Measurements from ENCODE around the gene DUSP8.

Gene DUSP8

DNA sequence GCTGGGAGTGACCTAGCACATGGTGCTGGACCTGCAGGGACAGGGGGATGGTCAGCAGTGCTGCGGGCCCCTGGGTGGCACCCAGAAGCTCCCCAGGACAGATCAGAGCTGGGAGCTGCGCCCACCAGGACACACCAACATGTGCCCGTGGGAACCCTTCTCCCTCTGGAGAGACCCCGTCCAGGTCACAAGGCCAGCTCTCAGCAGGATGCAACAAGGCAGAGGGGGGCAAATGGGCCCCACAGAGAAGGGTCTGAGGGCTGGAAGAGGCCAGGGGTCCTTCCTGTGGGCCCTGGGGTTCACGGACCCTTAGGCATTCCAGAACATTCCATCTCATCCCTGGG lies 6.2 kb downstream of the DUSP8 start:
- no peak for DNase-seq (ENCODE audit: low read depth)

GRCh38 chr11:1565173-1565903 lies 6.7 kb downstream of the DUSP8 start:
- no peak for DNase-seq (ENCODE audit: low read depth)

DNA sequence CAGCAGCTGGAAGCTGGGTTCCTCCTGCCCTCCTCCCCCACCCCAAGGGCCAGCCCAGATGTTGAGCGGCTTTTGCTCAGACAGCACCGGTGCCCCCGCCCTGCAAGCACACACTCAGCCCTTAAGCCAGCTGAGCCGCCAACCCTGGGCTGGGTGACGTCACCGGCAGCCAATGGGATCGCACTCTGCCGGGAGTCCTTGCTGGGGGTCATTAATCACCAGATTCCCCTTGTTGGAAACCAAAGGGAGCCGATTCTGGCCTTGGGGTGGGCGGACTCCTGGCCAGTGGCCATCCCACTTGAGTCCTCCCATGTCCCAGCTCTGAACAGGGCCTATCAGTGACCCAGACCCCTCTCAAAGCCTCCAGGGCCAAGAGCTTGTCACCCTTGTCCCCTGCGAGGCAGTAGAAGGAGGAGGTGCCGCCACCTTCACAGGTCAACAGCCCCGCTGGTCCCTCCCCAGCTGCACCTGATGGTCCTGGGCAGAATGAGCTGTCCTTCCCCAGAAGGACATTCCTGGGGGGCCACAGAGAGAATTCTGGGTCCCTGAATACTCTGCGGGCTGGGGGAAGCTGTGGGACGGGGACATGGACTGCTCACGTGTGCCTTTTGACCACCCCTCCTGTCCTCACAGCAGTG lies 7.4 kb downstream of the DUSP8 start:
- DNase-seq (ENCODE audit: low read depth), result peak; percentile 87

DNA sequence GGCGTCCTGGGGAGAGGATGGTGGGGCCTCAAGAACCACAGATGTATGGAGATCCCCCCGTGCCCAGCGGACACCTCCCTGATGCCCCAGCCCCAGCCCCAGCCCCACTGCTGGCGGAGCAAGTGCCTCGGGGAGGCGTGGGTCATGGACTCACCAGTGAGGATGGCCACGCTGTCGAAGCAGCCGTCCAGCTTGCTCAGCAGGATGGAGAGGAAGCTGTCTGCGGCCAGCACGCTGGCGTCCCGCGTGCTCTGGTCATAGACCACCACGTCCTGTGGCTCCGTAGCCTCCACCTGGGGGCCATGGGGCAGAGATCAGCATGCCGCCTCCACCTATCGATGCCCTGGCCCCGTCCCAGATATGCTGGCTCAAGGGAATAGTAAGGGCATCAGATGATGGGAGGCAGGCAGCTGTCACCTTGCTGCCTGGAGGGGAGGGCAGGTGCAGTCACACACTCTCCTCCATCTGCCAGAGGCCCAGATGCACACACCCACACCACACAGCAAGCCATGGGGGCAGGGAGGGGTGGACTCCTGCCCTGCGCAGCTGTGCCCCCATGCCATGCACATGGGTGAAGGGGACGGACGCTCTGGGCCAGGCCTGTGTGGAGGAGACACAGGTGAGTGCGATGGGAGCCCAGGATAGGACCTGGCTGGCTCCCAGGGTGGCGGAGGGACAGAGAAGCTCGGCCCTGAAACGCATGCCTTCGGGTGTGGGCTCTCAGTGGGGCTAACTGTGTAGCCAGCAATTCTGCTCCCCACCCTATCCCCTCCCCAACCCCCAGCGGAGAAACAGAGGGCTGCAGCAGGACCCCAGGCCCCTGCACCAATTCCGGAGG lies 8.2 kb downstream of the DUSP8 start:
- DNase-seq (ENCODE audit: low read depth), result no peak

GRCh38 chr11:1563149-1563638 lies 8.9 kb downstream of the DUSP8 start:
- no peak for DNase-seq (ENCODE audit: low read depth)

DNA sequence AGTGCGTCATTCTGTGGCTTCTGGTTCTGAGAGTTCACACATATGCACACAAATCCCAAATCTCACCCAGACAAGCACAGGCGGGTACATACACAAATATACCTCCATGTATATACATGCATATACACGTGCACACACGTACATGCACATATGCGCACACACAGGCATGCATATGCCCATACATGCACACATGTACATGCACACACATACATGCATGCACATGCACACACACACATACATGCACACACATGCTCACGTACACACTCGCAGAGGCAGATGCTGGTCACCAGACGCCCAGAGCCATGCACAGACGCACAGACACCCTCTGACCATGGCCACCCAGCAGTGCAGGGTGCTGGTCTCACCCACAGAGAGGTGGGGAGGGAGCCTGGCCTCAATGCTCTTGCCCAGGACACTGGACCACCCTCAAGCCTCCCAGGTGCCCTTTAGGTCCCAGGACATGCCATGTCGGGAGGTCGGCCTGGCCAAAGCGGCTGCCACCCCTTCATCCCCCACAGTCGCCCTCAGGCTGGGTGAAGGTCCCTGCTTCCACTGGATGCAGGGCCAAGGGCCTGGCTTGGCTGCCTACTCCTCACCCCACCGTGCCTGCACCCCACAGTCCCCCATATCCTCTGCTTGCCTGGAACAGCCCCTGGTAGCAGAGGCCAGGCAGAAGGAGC lies 9.5 kb downstream of the DUSP8 start:
- DNase-seq (ENCODE audit: low read depth), result no peak

DNA sequence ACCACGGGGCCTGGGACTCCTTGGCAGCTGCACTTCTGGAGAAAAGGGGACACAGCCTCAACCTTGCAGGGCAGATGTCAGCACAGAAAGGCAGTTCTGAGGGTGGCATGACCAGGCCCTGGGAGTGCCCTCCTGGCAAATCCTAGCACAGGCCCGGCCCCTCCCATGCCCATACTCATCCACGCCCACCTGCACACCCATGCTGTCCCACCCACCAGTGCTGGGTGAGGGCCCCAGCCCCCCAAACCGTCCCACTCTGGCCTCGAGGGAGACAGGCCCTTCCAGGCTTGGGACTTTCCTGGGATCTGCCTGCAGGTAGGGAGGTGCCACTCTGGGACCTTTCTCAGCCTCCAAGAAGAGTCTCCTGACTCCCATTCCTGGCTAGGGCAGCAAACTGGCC lies 10.1 kb downstream of the DUSP8 start:
- no peak for DNase-seq (ENCODE audit: low read depth)

GRCh38 chr11:1561266-1561665 lies 10.8 kb downstream of the DUSP8 start:
- no peak for DNase-seq (ENCODE audit: low read depth)

- DNase-seq (ENCODE audit: low read depth), result no peak
Observed at GRCh38 chr11:1560649-1561251, 11.3 kb downstream of the DUSP8 start.

DNA sequence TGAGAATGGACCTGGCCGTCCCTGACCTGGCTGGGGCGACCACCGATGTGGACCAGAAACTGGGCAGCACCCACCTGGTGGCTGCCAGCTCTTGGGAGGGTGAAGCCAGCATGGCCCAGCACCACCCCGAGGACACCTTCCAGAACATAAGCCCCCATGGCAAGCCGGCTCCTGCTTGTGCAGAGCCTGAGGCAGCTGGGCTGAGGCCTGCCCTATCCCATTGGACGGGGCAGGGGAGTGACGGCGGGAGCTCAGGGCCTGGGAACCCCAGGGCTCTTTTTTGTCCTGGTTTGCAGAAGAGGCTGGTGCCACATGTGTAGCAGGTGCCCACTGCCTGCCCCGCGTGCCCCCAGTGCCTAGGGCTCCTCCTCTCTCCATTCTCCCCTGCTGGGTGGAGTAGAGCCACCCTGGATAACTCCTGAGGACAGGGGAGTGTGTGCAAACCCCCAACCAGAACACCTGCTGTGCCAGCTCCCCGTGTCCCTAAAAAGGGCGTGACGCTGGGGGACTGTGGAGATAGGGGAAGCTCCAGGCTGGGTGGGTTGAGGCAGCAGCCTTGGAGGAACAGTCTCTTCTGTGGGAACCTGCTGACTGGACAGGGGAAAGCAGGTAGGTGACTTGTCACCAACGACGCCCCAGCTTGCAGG lies 11.9 kb downstream of the DUSP8 start:
- no peak for DNase-seq (ENCODE audit: low read depth)

GRCh38 chr11:1559111-1559951 lies 12.7 kb downstream of the DUSP8 start:
- no peak for DNase-seq (ENCODE audit: low read depth)

GRCh38 chr11:1558775-1559110 lies 13.3 kb downstream of the DUSP8 start:
- DNase-seq (ENCODE audit: low read depth), result no peak

GRCh38 chr11:1557904-1558774 lies 13.9 kb downstream of the DUSP8 start:
- peak; percentile 52 for DNase-seq (ENCODE audit: low read depth)

DNA sequence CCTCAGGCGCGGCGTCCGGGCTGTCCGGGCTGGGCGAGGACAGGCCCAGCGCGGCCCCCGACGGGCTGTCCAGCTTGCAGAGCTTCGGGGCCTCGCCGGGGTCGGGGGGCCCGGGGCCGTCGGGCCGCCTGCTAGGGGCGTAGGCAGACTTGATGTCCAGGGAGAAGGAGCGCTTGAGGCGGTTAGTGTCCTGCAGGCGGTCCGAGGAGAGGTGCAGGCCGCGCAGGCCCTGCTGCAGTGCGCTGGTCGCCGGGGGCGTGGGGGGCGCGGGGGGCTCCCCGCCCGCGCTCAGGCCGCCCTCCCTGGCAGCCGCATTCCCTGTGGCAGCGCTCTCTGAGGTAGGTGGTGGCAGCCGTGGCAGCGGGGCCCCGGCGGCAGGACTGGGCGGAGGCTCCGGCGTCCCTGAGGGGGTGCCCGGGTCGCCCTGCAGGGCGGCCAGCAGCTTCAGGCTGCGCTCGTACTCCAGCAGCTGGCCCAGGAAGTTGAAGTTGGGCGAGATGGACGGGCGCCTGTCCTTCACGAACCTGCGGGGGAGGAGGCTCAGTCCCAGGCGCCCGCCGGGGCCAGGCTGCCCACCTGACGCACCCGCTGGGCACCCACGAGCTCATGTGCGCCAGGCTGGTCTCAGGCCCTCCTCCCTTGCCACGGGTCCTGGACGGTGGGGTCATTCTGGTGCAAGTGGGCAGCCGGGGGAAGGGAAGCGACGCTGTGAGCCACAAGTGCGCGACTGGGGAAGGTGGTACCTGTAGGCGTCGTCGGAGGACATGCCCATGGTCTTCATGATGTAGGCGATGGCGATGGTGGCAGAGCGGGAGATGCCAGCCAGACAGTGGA lies 14.8 kb downstream of the DUSP8 start:
- DNase-seq (ENCODE audit: low read depth), result no peak

GRCh38 chr11:1556278-1556902 lies 15.7 kb downstream of the DUSP8 start:
- no peak for DNase-seq (ENCODE audit: low read depth)

- no peak for DNase-seq (ENCODE audit: low read depth)
Observed at GRCh38 chr11:1555713-1556153, 16.3 kb downstream of the DUSP8 start.

- no peak for DNase-seq (ENCODE audit: low read depth)
Observed at GRCh38 chr11:1554981-1555712, 16.9 kb downstream of the DUSP8 start.

Measured in iris pigment epithelial cell (primary cell).